Endodermal cell (in vitro differentiated cells): ENCODE measurements around the gene SLC9A3. TPM values are rescaled to one million over a fixed set of nuclear protein-coding genes. Genes with fewer than 3 reads are reported as not detected.
A peak's percentile ranks its signal among the peaks of the same experiment; 100 is the strongest.

Experiments
- DNase-seq: peaks from one replicate; pipeline ENCODE4 v3.0.0-alpha.2; 2017
- H3K27ac ChIP-seq: 2 replicates; pipeline ENCODE4 v1.5.1; 2013; ENCODE audit warnings: mild to moderate bottlenecking, low read depth, low read length, moderate library complexity
- H3K27me3 ChIP-seq: 2 replicates; pipeline ENCODE4 v1.6.1; 2013; ENCODE audit warnings: mild to moderate bottlenecking, low read length, moderate library complexity; ENCODE audit not compliant: insufficient read depth, control insufficient read depth, poor library complexity, severe bottlenecking
- H3K36me3 ChIP-seq: 2 replicates; pipeline ENCODE4 v1.7.0; 2013; ENCODE audit warnings: mild to moderate bottlenecking, low read length, moderate library complexity; ENCODE audit not compliant: control insufficient read depth, insufficient read depth
- H3K4me1 ChIP-seq: one replicate; pipeline ENCODE4 v1.7.0; 2013; ENCODE audit warnings: low read length; ENCODE audit not compliant: control insufficient read depth, insufficient read depth
- H3K4me3 ChIP-seq: 2 replicates; pipeline ENCODE4 v1.5.1; 2013; ENCODE audit warnings: mild to moderate bottlenecking, low read length, moderate library complexity
- H3K9ac ChIP-seq: 2 replicates; pipeline ENCODE4 v1.6.1; 2013; ENCODE audit warnings: mild to moderate bottlenecking, low read length, moderate library complexity; ENCODE audit not compliant: poor library complexity, severe bottlenecking; ENCODE audit errors: extremely low read depth
- H3K9me3 ChIP-seq: 2 replicates; pipeline ENCODE4 v1.6.1; 2013; ENCODE audit warnings: mild to moderate bottlenecking, low read length, moderate library complexity; ENCODE audit not compliant: control insufficient read depth
- H3K27ac Mint-ChIP-seq: 2 replicates; pipeline ENCODE4 v1.8.0; 2020; ENCODE audit warnings: mixed read lengths
- H3K27me3 Mint-ChIP-seq: 2 replicates; pipeline ENCODE4 v1.8.0; 2021; ENCODE audit warnings: mild to moderate bottlenecking, mixed read lengths; ENCODE audit not compliant: insufficient read depth
- H3K36me3 Mint-ChIP-seq: 2 replicates; pipeline ENCODE4 v1.8.0; 2020; ENCODE audit warnings: low read depth, mixed read lengths
- H3K4me1 Mint-ChIP-seq: 2 replicates; pipeline ENCODE4 v1.8.0; 2020; ENCODE audit warnings: mixed read lengths
- H3K4me3 Mint-ChIP-seq: 2 replicates; pipeline ENCODE4 v1.8.0; 2020; ENCODE audit warnings: mild to moderate bottlenecking, moderate library complexity, mixed read lengths
- H3K9me3 Mint-ChIP-seq: 2 replicates; pipeline ENCODE4 v1.8.0; 2020; ENCODE audit warnings: mild to moderate bottlenecking, mixed read lengths
- WGBS, 2 experiments: methylation state at CpG; one replicate each; pipeline versions ENCODE4 v1.1.5 to v1.1.7; 2013; ENCODE audit warnings: missing lambda C conversion rate in 2 of 2, mixed read lengths in 1 of 2; ENCODE audit not compliant: insufficient coverage in 1 of 2, insufficient read length in 1 of 2; 5-methylcytosine and 5-hydroxymethylcytosine counted together
- total RNA-seq, 2 donors: library from RNA; stranded (reverse); fragmentation: NEBNext Ultra II Directional in 1 of 2; extraction: Animal tissue kit (Norgen Biotek cat#: 25700) in 1 of 2; gene quantifications; 2 replicates in 1 of 2; 3 replicates in 1 of 2; pipeline ENCODE4 v1.2.1, GENCODE V29; 2021
- TF ChIP-seq, protein P1 (sequence below): fragments of 200-600 bp; sonication (generic); conservative IDR thresholded peaks from 2 replicates; pipeline ENCODE4 v1.5.0; 2021; ENCODE audit warnings: antibody characterized with exemption, mild to moderate bottlenecking

SLC9A3 gene
- total RNA-seq, 2 donors from 2014 or later: 1.3 to 1.5 TPM

DNA sequence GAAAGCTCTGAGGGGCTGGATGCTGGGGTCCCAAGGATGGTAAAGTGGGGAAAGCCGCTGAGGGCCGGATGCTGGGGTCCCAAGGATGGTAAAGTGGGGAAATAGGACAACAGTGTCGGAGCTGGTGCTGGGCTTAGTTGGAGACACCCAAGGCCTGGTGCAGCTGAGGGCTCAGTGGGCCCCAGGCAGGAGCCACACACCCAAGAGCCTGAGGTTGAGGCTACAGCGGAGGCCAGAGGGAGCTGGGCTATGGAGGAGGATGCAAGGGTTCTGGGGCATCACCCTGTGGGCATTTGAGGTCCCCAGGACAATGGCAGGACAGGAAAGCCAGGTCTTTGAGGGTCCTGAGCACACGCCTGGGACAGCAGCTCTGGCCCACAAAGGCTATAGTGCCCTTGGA lies 19.1 kb upstream of the SLC9A3 start:
- Histone ChIP-seq H3K27me3 (no peaks in the 10 kb centered on the region), H3K27ac (no peak overlapping the region), H3K9ac (no peak overlapping the region), H3K4me3 (no peak overlapping the region), H3K4me1 (peaks cover 3% of the 10 kb centered on the region), H3K36me3 (no peaks in the 10 kb centered on the region), H3K9me3 (no peaks in the 10 kb centered on the region)
- WGBS, 2 experiments: 87 to 97% methylated on average over 4 to 5 of the region's 5 CpGs
- Mint-ChIP-seq H3K36me3 (no peaks in the 10 kb centered on the region), H3K27me3 (peaks cover 16% of the 10 kb centered on the region), H3K4me1 (peaks cover 7% of the 10 kb centered on the region), H3K9me3 (no peaks in the 10 kb centered on the region), H3K27ac (no peak overlapping the region), H3K4me3 (no peak overlapping the region)
- no peak for DNase-seq
- TF ChIP-seq, protein P1, sequence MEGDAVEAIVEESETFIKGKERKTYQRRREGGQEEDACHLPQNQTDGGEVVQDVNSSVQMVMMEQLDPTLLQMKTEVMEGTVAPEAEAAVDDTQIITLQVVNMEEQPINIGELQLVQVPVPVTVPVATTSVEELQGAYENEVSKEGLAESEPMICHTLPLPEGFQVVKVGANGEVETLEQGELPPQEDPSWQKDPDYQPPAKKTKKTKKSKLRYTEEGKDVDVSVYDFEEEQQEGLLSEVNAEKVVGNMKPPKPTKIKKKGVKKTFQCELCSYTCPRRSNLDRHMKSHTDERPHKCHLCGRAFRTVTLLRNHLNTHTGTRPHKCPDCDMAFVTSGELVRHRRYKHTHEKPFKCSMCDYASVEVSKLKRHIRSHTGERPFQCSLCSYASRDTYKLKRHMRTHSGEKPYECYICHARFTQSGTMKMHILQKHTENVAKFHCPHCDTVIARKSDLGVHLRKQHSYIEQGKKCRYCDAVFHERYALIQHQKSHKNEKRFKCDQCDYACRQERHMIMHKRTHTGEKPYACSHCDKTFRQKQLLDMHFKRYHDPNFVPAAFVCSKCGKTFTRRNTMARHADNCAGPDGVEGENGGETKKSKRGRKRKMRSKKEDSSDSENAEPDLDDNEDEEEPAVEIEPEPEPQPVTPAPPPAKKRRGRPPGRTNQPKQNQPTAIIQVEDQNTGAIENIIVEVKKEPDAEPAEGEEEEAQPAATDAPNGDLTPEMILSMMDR: no peak

DNA sequence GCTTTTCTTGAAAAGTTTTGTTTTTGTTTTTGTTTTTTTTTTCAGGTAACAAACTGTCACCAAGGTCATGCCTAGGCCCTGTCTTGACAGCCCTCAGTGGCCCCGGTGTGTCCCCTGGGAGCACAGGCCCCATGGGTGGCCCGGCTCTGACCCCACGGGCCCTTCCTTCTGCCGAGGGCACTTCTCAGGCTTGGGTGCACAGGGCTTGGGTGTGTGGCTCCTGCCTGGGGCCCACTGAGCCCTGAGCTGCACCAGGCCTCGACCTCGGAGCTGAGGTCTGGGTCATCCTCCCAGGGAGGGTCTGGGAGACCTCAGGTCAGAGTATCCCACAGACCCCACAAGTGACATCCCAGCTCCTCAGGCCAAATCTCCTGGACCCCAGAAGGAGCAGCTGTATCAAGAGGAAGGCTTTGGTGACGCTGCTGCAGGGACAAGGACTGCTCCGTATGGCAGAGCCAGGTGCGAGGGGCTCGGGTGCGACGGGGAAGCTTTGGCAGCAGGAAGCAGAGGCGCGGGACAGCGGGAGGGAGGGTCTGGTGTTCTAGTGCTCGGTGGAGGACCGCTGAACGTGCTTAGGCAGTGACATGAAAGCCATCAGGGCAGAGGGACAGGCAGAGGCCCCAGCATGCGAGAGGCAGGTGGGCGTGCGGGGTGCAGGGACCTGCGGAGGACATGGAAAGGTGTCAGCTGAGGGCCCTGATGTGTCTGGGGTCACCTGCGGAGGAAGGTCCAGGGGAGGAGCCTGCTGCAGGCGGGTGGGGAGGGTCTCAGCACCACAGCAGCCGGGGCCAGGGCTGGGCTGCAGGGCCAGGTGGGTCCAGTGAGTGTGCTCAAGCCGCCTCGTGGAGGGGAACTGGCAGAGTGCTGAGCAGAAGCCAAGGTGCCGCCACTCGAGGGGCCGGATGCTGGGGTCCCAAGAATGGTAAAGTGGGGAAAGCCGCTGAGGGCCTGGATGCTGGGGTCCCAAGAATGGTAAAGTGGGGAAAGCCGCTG lies 18.4 kb upstream of the SLC9A3 start:
- no peaks in the 10 kb centered on the region for H3K9me3 Mint-ChIP-seq
- H3K9ac ChIP-seq: no peak overlapping the region
- H3K36me3 Mint-ChIP-seq: no peaks in the 10 kb centered on the region
- H3K36me3 ChIP-seq: no peaks in the 10 kb centered on the region
- peaks cover 3% of the 10 kb centered on the region for H3K4me1 ChIP-seq
- no peaks in the 10 kb centered on the region for H3K27me3 ChIP-seq
- H3K4me1 Mint-ChIP-seq: peaks cover 7% of the 10 kb centered on the region
- no peak overlapping the region for H3K4me3 Mint-ChIP-seq
- WGBS, 2 experiments: 91 to 92% methylated on average over 24 to 32 of the region's 32 CpGs
- H3K27ac ChIP-seq: no peak overlapping the region
- H3K27ac Mint-ChIP-seq: peak overlapping the region; percentile 17
- DNase-seq: no peak
- TF ChIP-seq, protein P1: no peak
- peaks cover 10% of the 10 kb centered on the region for H3K27me3 Mint-ChIP-seq
- H3K4me3 ChIP-seq: no peak overlapping the region
- no peaks in the 10 kb centered on the region for H3K9me3 ChIP-seq

GRCh38 chr5:541539-542318 lies 17.5 kb upstream of the SLC9A3 start:
- H3K9me3 Mint-ChIP-seq: no peaks in the 10 kb centered on the region
- TF ChIP-seq, protein P1: no peak
- H3K27me3 Mint-ChIP-seq: peaks cover 10% of the 10 kb centered on the region
- Histone ChIP-seq H3K9ac (no peak overlapping the region), H3K4me3 (no peak overlapping the region), H3K4me1 (peaks cover 3% of the 10 kb centered on the region), H3K27ac (no peak overlapping the region), H3K27me3 (no peaks in the 10 kb centered on the region), H3K36me3 (no peaks in the 10 kb centered on the region), H3K9me3 (no peaks in the 10 kb centered on the region)
- H3K4me1 Mint-ChIP-seq: peaks cover 7% of the 10 kb centered on the region
- no peak overlapping the region for H3K4me3 Mint-ChIP-seq
- no peak overlapping the region for H3K27ac Mint-ChIP-seq
- no peaks in the 10 kb centered on the region for H3K36me3 Mint-ChIP-seq
- peak; percentile 85 for DNase-seq
- WGBS, 2 experiments: 87 to 89% methylated on average over 18 to 24 of the region's 24 CpGs
